ENCODE results near the gene NME1. TPM values are rescaled to one million over a fixed set of nuclear protein-coding genes. Genes with fewer than 3 reads are reported as not detected.

The NME1 gene
- total and polyA plus RNA-seq, 10 of the 15 experiments (the other 5 are each of a cell fraction or from before 2014, with no cell fraction given), result 273 to 1,362 (median 455) TPM

- no peak for TF ChIP-seq RELA (IDR thresholded peaks at IDR 0.05; ENCODE audit: borderline replicate concordance, partially characterized antibody)
Measured at GRCh38 chr17:51159604-51160003, 6.2 kb downstream of the NME1 start (continued).

GRCh38 chr17:51161541-51161940 is 8.2 kb downstream of the NME1 start:
- WGBS (ENCODE audit: insufficient coverage, insufficient replicate concordance, low lambda C conversion rate, missing lambda C conversion rate), result 54% methylated on average over 3 of the region's 3 CpGs
- Histone ChIP-seq H2AFZ (ENCODE audit: control insufficient read depth, low read depth, low read length) (no peak overlapping the region), H3K9ac (ENCODE audit: control insufficient read depth, insufficient read depth, low read length) (no peak overlapping the region), H3K27me3 (replicated peaks in 1 of 2; ENCODE audit: control insufficient read depth in 2 of 2, insufficient read depth in 2 of 2, low read length in 1 of 2) (no peaks in the 10 kb centered on the region), H3K9me3 (replicated peaks; ENCODE audit: control insufficient read depth, insufficient read depth, low read length) (no peaks in the 10 kb centered on the region), H3K4me3 (no peak overlapping the region), H3K36me3 (ENCODE audit: control insufficient read depth in 2 of 2, insufficient read depth in 2 of 2, low read length in 1 of 2) (peaks cover 15 to 31% of the 10 kb centered on the region in 2 experiments), H4K20me1 (ENCODE audit: control insufficient read depth, insufficient read depth) (no peaks in the 10 kb centered on the region), H3K4me2 (ENCODE audit: control insufficient read depth, insufficient read depth) (no peak overlapping the region), H3K27ac (ENCODE audit: control insufficient read depth, insufficient read depth) (no peak overlapping the region), H3K4me1 (ENCODE audit: control insufficient read depth, insufficient read depth, low read length) (peaks cover 8% of the 10 kb centered on the region), H3K79me2 (ENCODE audit: control insufficient read depth, insufficient read depth, low read length) (peaks cover 24% of the 10 kb centered on the region)
- ChIA-PET RAD21 (ENCODE audit: unreplicated experiment) (no interaction called here), CTCF (interaction anchor here (0.7 to 5.8 kb wide), 2 partner anchors 7 to 105 kb away, joined by 3 to 35 read pairs; partner anchors contain the start of gene NME1), POLR2A (no interaction called here), SMC1A (ENCODE audit: uncharacterized antibody, unreplicated experiment) (interaction anchor here (1.9 kb wide), 1 partner anchor 8 kb away, joined by 4 read pairs; the partner anchor contains the start of gene NME1)
- no peak for DNase-seq (ENCODE audit: low read depth, low spot score)
- no peak for FAIRE-seq
- BruUV-seq (replicated peaks), result TSS peak; percentile 18
- in situ Hi-C loops (cut with MboI), result loop anchor here (10.0 kb wide), 1 partner anchor 57 kb away; no protein-coding TSS in a partner anchor
- intact Hi-C loops (cut with micrococcal nuclease; ENCODE audit: unreplicated experiment), result no loop called here
- ATAC-seq, result no peak
- TF ChIP-seq MAX (IDR thresholded peaks at IDR 0.05; ENCODE audit: low read depth, low read length) (no peak), CHD2 (IDR thresholded peaks at IDR 0.05; ENCODE audit: borderline replicate concordance, low read depth, low read length) (no peak), FOXM1 (IDR thresholded peaks at IDR 0.05; ENCODE audit: low read depth, low read length) (no peak), USF1 (IDR thresholded peaks at IDR 0.05; ENCODE audit: borderline replicate concordance, extremely low read length, insufficient read depth, low read depth, low read length) (no peak), ATF3 (IDR thresholded peaks at IDR 0.05; ENCODE audit: borderline replicate concordance, extremely low read depth, low read depth, low read length) (no peak), HCFC1 (IDR thresholded peaks at IDR 0.05; ENCODE audit: low read length) (no peak), CUX1 (IDR thresholded peaks at IDR 0.05; ENCODE audit: insufficient replicate concordance, low read depth, low read length) (no peak), FOS (IDR thresholded peaks at IDR 0.05; ENCODE audit: borderline replicate concordance, extremely low read depth, insufficient read length) (no peak), IRF5 (IDR thresholded peaks at IDR 0.05; ENCODE audit: borderline replicate concordance) (no peak), SMARCA5 (IDR thresholded peaks at IDR 0.05) (no peak), CHD4 (IDR thresholded peaks at IDR 0.05) (no peak)

Measured in GM12878 (cell line).